Spleen (tissue), 11 donors: Measurements from ENCODE around the gene MYPN. TPM values are rescaled to one million over a fixed set of nuclear protein-coding genes. Genes with fewer than 3 reads are reported as not detected.
"Not testable (repeated sequence)": the region's sequence is repeated elsewhere in the genome, so short reads cannot be mapped to it uniquely, and the experiment has no call there.

Experiments
- DNase-seq: peaks from one replicate; pipeline ENCODE4 v3.0.0-alpha.2; 2020
- H3K27ac ChIP-seq, 8 donors: fragments of 200-600 bp; sonication (generic) in 7 of 8; 1 replicate in 4 of 8; 2 replicates in 4 of 8; pipeline versions ENCODE4 v1.5.0 to v1.8.0; 2016 to 2021; ENCODE audit warnings: inconsistent platforms in 4 of 8, mild to moderate bottlenecking in 4 of 8, moderate library complexity in 1 of 8
- H3K27me3 ChIP-seq, 7 donors: fragments of 200-600 bp; sonication (generic) in 6 of 7; replicated peaks in 1 of 7; 1 replicate in 4 of 7; 2 replicates in 3 of 7; pipeline versions ENCODE4 v1.5.0 to v1.8.0; 2016 to 2021; ENCODE audit warnings: inconsistent platforms in 3 of 7, mild to moderate bottlenecking in 1 of 7
- H3K36me3 ChIP-seq, 6 donors: fragments of 200-600 bp; sonication (generic) in 5 of 6; 1 replicate in 4 of 6; 2 replicates in 2 of 6; pipeline versions ENCODE4 v1.5.0 to v1.8.0; 2016 to 2021; ENCODE audit warnings: inconsistent platforms in 2 of 6
- H3K4me1 ChIP-seq, 6 donors: fragments of 200-600 bp; sonication (generic) in 5 of 6; 1 replicate in 3 of 6; 2 replicates in 3 of 6; pipeline versions ENCODE4 v1.5.0 to v1.8.0; 2016 to 2021; ENCODE audit warnings: inconsistent platforms in 3 of 6
- H3K4me3 ChIP-seq, 8 donors: fragments of 200-600 bp; sonication (generic) in 7 of 8; 1 replicate in 4 of 8; 2 replicates in 4 of 8; pipeline versions ENCODE4 v1.5.0 to v1.8.0; 2016 to 2021; ENCODE audit warnings: inconsistent platforms in 4 of 8, mild to moderate bottlenecking in 4 of 8, moderate library complexity in 2 of 8
- H3K9me3 ChIP-seq, 8 donors: fragments of 200-600 bp; sonication (generic) in 7 of 8; 1 replicate in 4 of 8; 2 replicates in 4 of 8; pipeline versions ENCODE4 v1.5.0 to v1.8.0; 2016 to 2021; ENCODE audit warnings: inconsistent platforms in 4 of 8
- POLR2A ChIP-seq, 3 donors: fragments of 450-650 bp; IDR thresholded peaks; one replicate each; pipeline ENCODE4 v1.5.1; 2017; ENCODE audit warnings: antibody characterized with exemption in 3 of 3, mild to moderate bottlenecking in 1 of 3
- POLR2AphosphoS5 ChIP-seq, 3 donors: sonication (generic); formaldehyde crosslinking; IDR thresholded peaks; one replicate each; pipeline ENCODE4 v1.5.1; 2017; ENCODE audit warnings: antibody characterized with exemption in 3 of 3
- WGBS, 5 donors: extraction: QIAGEN DNeasy Blood & Tissue Kit in 3 of 5; methylation state at CpG; one replicate each; pipeline versions ENCODE4 v1.1.5 to v1.1.7; 2013 to 2018; 5-methylcytosine and 5-hydroxymethylcytosine counted together
- intact Hi-C: fragments of 100-400 bp; cut with DNase I; formaldehyde crosslinking; loops from one replicate; pipeline ENCODE4 v1.15.0; 2023; ENCODE audit warnings: low total_unique reads
- polyA plus RNA-seq, 3 donors: library from polyadenylated mRNA; stranded (reverse); fragments of 200-250 nt; gene quantifications; one replicate each; pipeline ENCODE4 v1.2.1, GENCODE V29; 2013
- total RNA-seq, 7 donors: library from RNA; depleted of rRNA in 3 of 7; stranded (reverse); fragments of >200 nt in 3 of 7; fragmentation: NEBNext Ultra II Directional in 4 of 7; extraction: Animal tissue kit (Norgen Biotek cat#: 25700) in 4 of 7; gene quantifications; one replicate each; pipeline versions ENCODE4 v1.1.0 to v1.2.1, GENCODE V29; 2016 to 2021
- TF ChIP-seq, protein P1 (sequence below), 11 experiments: fragments of 200-600 bp in 7 of 11; fragments of 450-650 bp in 4 of 11; sonication (generic) in 4 of 11; IDR thresholded peaks in 8 of 11; conservative IDR thresholded peaks in 3 of 11; 1 replicate in 7 of 11; 2 replicates in 4 of 11; pipeline versions ENCODE4 v1.4.0 to v1.8.0; 2016 to 2021; ENCODE audit warnings: antibody characterized with exemption in 11 of 11, inconsistent platforms in 4 of 11, mild to moderate bottlenecking in 1 of 11
- donor health status: healthy with polysubstance abuse.
- donor health status: DM: no; HTN: no; CAD: no; lungs with moderate emphysema.
- donor health status: DM: no; HTN: no; CAD: no.
- donor health status: Bipolar disorder and iron deficiency.
- donor health status: healthy.
- donor health status: DM: no; HTN: no; CAD: no.
- donor health status: DM: yes; HTN: yes; CAD: no.

MYPN gene
- total and polyA plus RNA-seq, 10 donors: 0.03 to 0.94 (median 0.06) TPM; not detected in 5

DNA sequence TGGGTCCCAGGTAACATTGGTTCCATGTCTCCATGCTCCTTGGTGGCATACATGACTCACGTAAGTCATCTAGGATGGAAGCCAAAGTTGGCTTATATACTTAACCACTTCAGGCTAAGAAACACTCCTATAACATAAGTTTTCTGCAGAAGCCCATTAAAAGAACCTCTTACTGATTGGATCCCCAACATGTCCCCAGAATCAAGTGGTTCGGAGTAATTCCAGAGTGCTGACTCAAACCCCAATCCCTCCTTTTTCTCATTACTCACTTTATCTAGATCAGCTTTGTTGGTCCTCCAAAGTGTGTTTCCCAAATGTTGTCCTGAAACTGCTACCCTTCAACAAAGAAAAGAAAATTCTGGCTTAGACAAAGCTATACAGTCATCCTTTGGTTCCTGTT lies 132.8 kb downstream of the MYPN start:
- intact Hi-C loops: no loop called here
- Histone ChIP-seq H3K27me3 (no peaks in the 10 kb centered on the region), H3K4me3 (no peak overlapping the region), H3K36me3 (no peaks in the 10 kb centered on the region), H3K9me3 (no peaks in the 10 kb centered on the region), H3K27ac (no peak overlapping the region), H3K4me1 (no peaks in the 10 kb centered on the region)
- WGBS, 5 donors: 68 to 98% (median 95%) methylated on average over 2 of the region's 2 CpGs
- TF ChIP-seq POLR2AphosphoS5 (IDR thresholded peaks at IDR 0.05) (no peak), POLR2A (IDR thresholded peaks at IDR 0.05) (no peak)
- TF ChIP-seq, protein P1, sequence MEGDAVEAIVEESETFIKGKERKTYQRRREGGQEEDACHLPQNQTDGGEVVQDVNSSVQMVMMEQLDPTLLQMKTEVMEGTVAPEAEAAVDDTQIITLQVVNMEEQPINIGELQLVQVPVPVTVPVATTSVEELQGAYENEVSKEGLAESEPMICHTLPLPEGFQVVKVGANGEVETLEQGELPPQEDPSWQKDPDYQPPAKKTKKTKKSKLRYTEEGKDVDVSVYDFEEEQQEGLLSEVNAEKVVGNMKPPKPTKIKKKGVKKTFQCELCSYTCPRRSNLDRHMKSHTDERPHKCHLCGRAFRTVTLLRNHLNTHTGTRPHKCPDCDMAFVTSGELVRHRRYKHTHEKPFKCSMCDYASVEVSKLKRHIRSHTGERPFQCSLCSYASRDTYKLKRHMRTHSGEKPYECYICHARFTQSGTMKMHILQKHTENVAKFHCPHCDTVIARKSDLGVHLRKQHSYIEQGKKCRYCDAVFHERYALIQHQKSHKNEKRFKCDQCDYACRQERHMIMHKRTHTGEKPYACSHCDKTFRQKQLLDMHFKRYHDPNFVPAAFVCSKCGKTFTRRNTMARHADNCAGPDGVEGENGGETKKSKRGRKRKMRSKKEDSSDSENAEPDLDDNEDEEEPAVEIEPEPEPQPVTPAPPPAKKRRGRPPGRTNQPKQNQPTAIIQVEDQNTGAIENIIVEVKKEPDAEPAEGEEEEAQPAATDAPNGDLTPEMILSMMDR (IDR thresholded peaks at IDR 0.05 in 8 of 11, conservative IDR thresholded peaks at IDR 0.05 in 3 of 11): no peak
- no peak for DNase-seq

GRCh38 chr10:68246397-68246796 lies 137.1 kb downstream of the MYPN start:
- H3K4me1 ChIP-seq, intact Hi-C loops: not testable (repeated sequence)
- WGBS, 5 donors: 89 to 97% (median 96%) methylated on average over 7 of the region's 7 CpGs

DNA sequence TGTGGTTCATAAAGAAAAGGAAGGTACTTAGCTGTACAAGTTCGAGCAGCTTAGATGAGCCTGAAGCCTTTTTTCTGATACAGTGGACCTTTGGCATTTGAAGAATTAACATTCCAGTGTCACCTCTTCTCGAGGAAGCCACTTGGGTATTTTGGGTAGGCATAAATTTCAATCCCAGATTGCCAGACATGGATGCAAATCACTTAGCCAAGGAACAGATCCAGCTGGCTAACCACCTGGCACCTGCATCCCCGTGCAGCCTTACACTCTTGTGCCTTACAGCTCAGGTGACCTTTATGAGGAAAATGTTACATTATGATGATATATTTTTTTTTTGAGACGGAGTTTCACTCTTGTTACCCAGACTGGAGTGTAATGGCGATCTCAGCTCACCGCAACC lies 138.6 kb downstream of the MYPN start:
- no peaks in the 10 kb centered on the region for H3K9me3 ChIP-seq
- TF ChIP-seq, protein P1 (IDR thresholded peaks at IDR 0.05 in 8 of 11, conservative IDR thresholded peaks at IDR 0.05 in 3 of 11): no peak
- no peak for TF ChIP-seq POLR2A (IDR thresholded peaks at IDR 0.05)
- no peak for TF ChIP-seq POLR2AphosphoS5 (IDR thresholded peaks at IDR 0.05)
- H3K36me3 ChIP-seq: no peaks in the 10 kb centered on the region
- H3K4me3 ChIP-seq: no peak overlapping the region
- no peaks in the 10 kb centered on the region for H3K27me3 ChIP-seq
- WGBS, 5 donors: 82 to 91% (median 89%) methylated on average over 6 of the region's 6 CpGs
- H3K4me1 ChIP-seq: peaks cover 0 to 7% (median 0%) of the 10 kb centered on the region in 6 donors
- DNase-seq: no peak
- intact Hi-C loops: no loop called here
- no peak overlapping the region for H3K27ac ChIP-seq

More at GRCh38 chr10:68246397-68246796, 137.1 kb downstream of the MYPN start:
- not testable (repeated sequence) for H3K27me3 ChIP-seq, H3K9me3 ChIP-seq, DNase-seq, H3K36me3 ChIP-seq, H3K27ac ChIP-seq, H3K4me3 ChIP-seq

GRCh38 chr10:68249297-68249696 lies 140.0 kb downstream of the MYPN start:
- Histone ChIP-seq H3K4me3 (no peak overlapping the region), H3K9me3 (no peaks in the 10 kb centered on the region), H3K27me3 (no peaks in the 10 kb centered on the region), H3K36me3 (no peaks in the 10 kb centered on the region), H3K27ac (no peak overlapping the region), H3K4me1 (peaks cover 0 to 7% (median 0%) of the 10 kb centered on the region in 6 donors)
- no peak for TF ChIP-seq POLR2A (IDR thresholded peaks at IDR 0.05)
- TF ChIP-seq, protein P1 (IDR thresholded peaks at IDR 0.05 in 8 of 11, conservative IDR thresholded peaks at IDR 0.05 in 3 of 11): no peak
- no peak for TF ChIP-seq POLR2AphosphoS5 (IDR thresholded peaks at IDR 0.05)
- WGBS, 5 donors: 83 to 98% (median 94%) methylated on average over 4 of the region's 4 CpGs
- DNase-seq: no peak
- intact Hi-C loops: no loop called here

DNA sequence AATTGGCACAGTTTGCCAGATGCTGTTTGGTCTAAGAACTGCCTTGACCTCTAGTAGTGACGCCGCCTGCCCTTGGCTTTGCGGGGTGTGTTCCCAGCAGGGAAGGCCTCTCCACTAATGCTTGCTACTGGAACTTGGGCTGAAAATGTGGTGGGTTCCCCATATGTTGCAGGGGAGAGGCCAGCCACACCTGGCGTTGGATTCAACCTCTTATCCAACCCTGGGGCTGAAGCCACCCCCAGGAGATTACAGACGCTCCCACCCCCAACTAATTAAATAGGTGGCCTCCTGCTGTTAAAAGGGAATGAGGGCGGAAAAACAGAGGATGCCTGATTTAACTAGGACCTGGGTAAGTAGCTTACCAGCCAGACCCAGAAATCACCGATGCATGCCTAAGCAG lies 141.9 kb downstream of the MYPN start:
- intact Hi-C loops: no loop called here
- H3K9me3 ChIP-seq: no peaks in the 10 kb centered on the region
- no peak overlapping the region for H3K27ac ChIP-seq
- TF ChIP-seq POLR2A (IDR thresholded peaks at IDR 0.05) (no peak), POLR2AphosphoS5 (IDR thresholded peaks at IDR 0.05) (no peak)
- TF ChIP-seq, protein P1 (IDR thresholded peaks at IDR 0.05 in 8 of 11, conservative IDR thresholded peaks at IDR 0.05 in 3 of 11): no peak
- H3K4me3 ChIP-seq: no peak overlapping the region
- no peak for DNase-seq
- H3K4me1 ChIP-seq: peaks cover 0 to 7% (median 0%) of the 10 kb centered on the region in 6 donors
- H3K36me3 ChIP-seq: no peaks in the 10 kb centered on the region
- no peaks in the 10 kb centered on the region for H3K27me3 ChIP-seq
- WGBS, 5 donors: 80 to 94% (median 92%) methylated on average over 7 of the region's 7 CpGs
